SKM-1 (cell line): ENCODE data around the gene CSRP1.

Experiments
- DNase-seq: peaks from one replicate; lab custom pipeline; 2025; ENCODE audit not compliant: unreplicated experiment; lab: John Stamatoyannopoulos, UW

Gene CSRP1

GRCh38 chr1:201457508-201457960, 49.4 kb downstream of the CSRP1 start:
- no peak for DNase-seq

- no peak for DNase-seq
Observed at GRCh38 chr1:201456499-201457309, 50.2 kb downstream of the CSRP1 start.

- DNase-seq = no peak
Observed at GRCh38 chr1:201455098-201455497, 51.8 kb downstream of the CSRP1 start.

GRCh38 chr1:201454608-201455007, 52.3 kb downstream of the CSRP1 start:
- DNase-seq = no peak

- no peak for DNase-seq
Observed at GRCh38 chr1:201452866-201453265, 54.1 kb downstream of the CSRP1 start.

GRCh38 chr1:201450721-201451291, 56.1 kb downstream of the CSRP1 start:
- DNase-seq = no peak

GRCh38 chr1:201448990-201449389, 57.9 kb downstream of the CSRP1 start:
- DNase-seq = no peak

- no peak for DNase-seq
Observed at GRCh38 chr1:201447903-201448871, 58.7 kb downstream of the CSRP1 start.

- DNase-seq = no peak
Observed at GRCh38 chr1:201445310-201445709, 61.6 kb downstream of the CSRP1 start.

GRCh38 chr1:201444792-201445191, 62.1 kb downstream of the CSRP1 start:
- no peak for DNase-seq

GRCh38 chr1:201443747-201444146, 63.2 kb downstream of the CSRP1 start:
- DNase-seq = no peak

GRCh38 chr1:201436969-201437368, 70.0 kb downstream of the CSRP1 start:
- DNase-seq = no peak

- DNase-seq = no peak
Observed at GRCh38 chr1:201436393-201436792, 70.5 kb downstream of the CSRP1 start.

- DNase-seq = no peak
Observed at GRCh38 chr1:201434266-201434665, 72.7 kb downstream of the CSRP1 start.

- no peak for DNase-seq
Observed at GRCh38 chr1:201433609-201434008, 73.3 kb downstream of the CSRP1 start.
